Measurements from ENCODE around the gene ERG.

The ERG gene

DNA sequence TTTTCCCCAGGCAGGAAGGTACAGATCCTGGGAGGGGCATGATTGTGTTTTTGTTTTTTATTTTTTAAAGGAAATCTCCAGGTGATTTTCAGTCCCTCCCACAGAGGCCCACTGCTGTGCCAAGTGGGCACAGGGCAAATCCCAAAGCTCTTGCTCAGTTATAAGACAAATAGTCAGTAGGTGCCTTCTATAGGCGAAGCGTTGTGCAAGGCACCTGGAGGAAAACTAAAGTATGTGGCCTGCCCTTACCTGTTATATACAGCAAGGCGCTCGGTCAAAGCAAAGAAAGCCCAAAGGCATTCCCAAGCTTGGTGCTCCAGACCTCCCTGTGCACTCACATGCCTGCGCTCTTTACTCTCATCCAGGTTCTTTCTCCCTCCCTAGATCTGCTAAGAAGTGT is 160.5 kb downstream of the ERG start:
- Histone ChIP-seq H2AFZ (no peak overlapping the region), H3K27ac (no peak overlapping the region), H3K9me3 (ENCODE audit: control insufficient read depth, low read length) (no peaks in the 10 kb centered on the region), H3K4me3 (ENCODE audit: low read depth, low read length) (no peak overlapping the region), H3K36me3 (ENCODE audit: control insufficient read depth, insufficient read depth, low read length) (no peaks in the 10 kb centered on the region), H3K79me2 (no peaks in the 10 kb centered on the region), H3K27me3 (ENCODE audit: control insufficient read depth, insufficient read depth, low read length) (no peaks in the 10 kb centered on the region), H3K4me2 (ENCODE audit: low read length) (no peak overlapping the region), H3K4me1 (no peaks in the 10 kb centered on the region), H3K9ac (no peak overlapping the region)
- TF ChIP-seq, protein P1, sequence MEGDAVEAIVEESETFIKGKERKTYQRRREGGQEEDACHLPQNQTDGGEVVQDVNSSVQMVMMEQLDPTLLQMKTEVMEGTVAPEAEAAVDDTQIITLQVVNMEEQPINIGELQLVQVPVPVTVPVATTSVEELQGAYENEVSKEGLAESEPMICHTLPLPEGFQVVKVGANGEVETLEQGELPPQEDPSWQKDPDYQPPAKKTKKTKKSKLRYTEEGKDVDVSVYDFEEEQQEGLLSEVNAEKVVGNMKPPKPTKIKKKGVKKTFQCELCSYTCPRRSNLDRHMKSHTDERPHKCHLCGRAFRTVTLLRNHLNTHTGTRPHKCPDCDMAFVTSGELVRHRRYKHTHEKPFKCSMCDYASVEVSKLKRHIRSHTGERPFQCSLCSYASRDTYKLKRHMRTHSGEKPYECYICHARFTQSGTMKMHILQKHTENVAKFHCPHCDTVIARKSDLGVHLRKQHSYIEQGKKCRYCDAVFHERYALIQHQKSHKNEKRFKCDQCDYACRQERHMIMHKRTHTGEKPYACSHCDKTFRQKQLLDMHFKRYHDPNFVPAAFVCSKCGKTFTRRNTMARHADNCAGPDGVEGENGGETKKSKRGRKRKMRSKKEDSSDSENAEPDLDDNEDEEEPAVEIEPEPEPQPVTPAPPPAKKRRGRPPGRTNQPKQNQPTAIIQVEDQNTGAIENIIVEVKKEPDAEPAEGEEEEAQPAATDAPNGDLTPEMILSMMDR (IDR thresholded peaks at IDR 0.05): no peak

DNA sequence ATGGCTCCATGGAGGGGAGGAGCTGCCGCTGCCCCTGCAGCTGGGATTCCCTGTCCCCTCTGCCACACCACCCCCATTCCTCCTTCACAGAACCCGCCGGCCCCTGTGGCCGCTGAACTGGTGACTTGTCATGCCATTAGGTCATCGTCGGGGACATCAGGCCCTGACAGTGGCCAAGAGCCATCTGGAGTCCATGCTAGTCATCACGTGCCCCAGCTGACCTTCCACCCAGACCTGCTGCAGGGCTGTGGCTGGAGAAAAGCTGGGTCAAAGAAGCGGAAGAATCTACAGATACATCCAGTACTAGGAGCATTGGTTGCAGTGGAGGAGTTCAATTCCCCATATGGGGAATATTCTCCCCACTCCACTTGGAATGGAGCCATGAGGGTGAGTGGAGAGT is 163.4 kb downstream of the ERG start:
- Histone ChIP-seq H3K9me3 (ENCODE audit: control insufficient read depth, low read length) (no peaks in the 10 kb centered on the region), H3K79me2 (no peaks in the 10 kb centered on the region), H2AFZ (no peak overlapping the region), H3K27ac (no peak overlapping the region), H3K36me3 (ENCODE audit: control insufficient read depth, insufficient read depth, low read length) (no peaks in the 10 kb centered on the region), H3K4me1 (no peaks in the 10 kb centered on the region), H3K27me3 (ENCODE audit: control insufficient read depth, insufficient read depth, low read length) (no peaks in the 10 kb centered on the region), H3K9ac (no peak overlapping the region), H3K4me2 (ENCODE audit: low read length) (no peak overlapping the region), H3K4me3 (ENCODE audit: low read depth, low read length) (no peak overlapping the region)
- TF ChIP-seq, protein P1 (IDR thresholded peaks at IDR 0.05): no peak

DNA sequence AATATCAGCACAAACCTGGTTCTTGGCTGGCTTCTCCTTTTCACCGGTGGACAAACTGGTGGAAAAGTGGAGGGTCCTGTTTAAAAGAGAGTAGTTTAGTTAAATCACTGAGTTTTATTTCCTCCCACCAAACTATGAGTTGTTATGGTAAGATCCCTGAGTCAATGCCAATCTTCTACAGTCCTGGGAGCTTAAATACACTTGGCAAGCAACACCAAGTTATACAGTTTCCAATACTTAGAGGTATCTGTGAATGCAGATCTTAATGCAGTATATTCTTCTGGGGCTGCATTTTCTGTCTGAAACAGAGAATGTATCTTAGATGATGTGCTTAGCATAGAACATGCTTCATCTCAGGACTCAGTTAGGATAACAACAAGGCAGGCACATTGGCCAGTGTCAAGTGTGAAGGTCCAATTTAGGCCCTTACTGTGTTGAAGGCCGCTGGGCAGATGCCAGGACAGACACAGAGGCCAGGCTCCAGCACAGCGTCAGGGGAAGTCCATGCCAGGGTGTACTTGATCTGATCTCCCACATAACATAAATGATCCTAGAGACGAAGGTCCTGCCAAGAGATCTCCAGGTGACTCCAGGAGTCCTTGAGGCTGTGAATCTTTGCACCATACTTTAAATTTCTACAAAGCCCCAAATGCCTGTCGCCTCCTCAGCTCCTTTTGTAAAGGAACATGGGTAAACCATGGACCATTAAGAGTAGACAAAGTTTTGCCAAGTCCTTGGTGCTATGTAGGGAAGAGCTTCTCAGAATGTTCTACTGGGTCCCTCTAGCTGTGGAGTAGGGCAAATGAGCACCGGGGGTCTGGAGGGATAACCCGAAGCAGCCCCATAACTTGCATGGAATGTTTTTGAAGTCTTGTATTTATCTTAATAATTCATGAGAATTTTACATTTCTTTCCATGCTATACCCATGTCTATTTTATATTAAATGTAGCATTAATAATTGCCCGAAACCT is 164.7 kb downstream of the ERG start:
- TF ChIP-seq, protein P1 (IDR thresholded peaks at IDR 0.05): no peak
- H3K9me3 ChIP-seq (ENCODE audit: control insufficient read depth, low read length): no peaks in the 10 kb centered on the region
- no peaks in the 10 kb centered on the region for H3K79me2 ChIP-seq
- H3K27ac ChIP-seq: no peak overlapping the region
- no peaks in the 10 kb centered on the region for H3K27me3 ChIP-seq (ENCODE audit: control insufficient read depth, insufficient read depth, low read length)
- no peaks in the 10 kb centered on the region for H3K36me3 ChIP-seq (ENCODE audit: control insufficient read depth, insufficient read depth, low read length)
- no peaks in the 10 kb centered on the region for H3K4me1 ChIP-seq
- no peak overlapping the region for H3K4me3 ChIP-seq (ENCODE audit: low read depth, low read length)
- no peak overlapping the region for H3K4me2 ChIP-seq (ENCODE audit: low read length)
- no peak overlapping the region for H2AFZ ChIP-seq
- H3K9ac ChIP-seq: no peak overlapping the region

DNA sequence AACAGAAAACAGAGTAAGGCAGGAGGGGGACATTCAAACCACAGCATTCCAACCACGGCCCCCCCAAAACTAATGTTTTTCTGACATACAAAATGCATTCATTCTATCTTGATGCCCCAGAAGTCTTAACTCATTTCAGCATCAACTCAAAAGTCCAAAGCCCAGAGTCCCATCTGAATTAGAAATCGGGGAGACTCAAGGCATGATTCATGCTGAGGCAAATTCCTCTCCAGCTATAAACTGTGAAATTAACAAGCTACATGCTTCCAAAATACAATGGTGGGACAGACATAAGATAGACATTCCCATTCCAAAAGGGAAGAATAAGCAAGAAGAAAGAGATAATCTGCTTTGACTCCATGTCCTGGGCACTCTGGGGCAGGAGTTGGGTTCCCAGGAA is 167.6 kb downstream of the ERG start:
- Histone ChIP-seq H3K4me2 (ENCODE audit: low read length) (no peak overlapping the region), H3K27ac (no peak overlapping the region), H3K36me3 (ENCODE audit: control insufficient read depth, insufficient read depth, low read length) (no peaks in the 10 kb centered on the region), H3K9me3 (ENCODE audit: control insufficient read depth, low read length) (no peaks in the 10 kb centered on the region), H2AFZ (no peak overlapping the region), H3K4me1 (no peaks in the 10 kb centered on the region), H3K27me3 (ENCODE audit: control insufficient read depth, insufficient read depth, low read length) (peaks cover 4% of the 10 kb centered on the region), H3K79me2 (no peaks in the 10 kb centered on the region), H3K9ac (no peak overlapping the region), H3K4me3 (ENCODE audit: low read depth, low read length) (no peak overlapping the region)
- TF ChIP-seq, protein P1 (IDR thresholded peaks at IDR 0.05): no peak

All from parathyroid adenoma (tissue), 2 donors.